ENCODE results near the gene PLCL1.

- TF ChIP-seq SUZ12 (IDR thresholded peaks at IDR 0.05), result no peak
- TF ChIP-seq LEF1 (IDR thresholded peaks at IDR 0.05; ENCODE audit: borderline replicate concordance), result no peak
- no peak for TF ChIP-seq HDGF (IDR thresholded peaks at IDR 0.05; ENCODE audit: borderline replicate concordance)
- no peak for TF ChIP-seq SP1 (IDR thresholded peaks at IDR 0.05)
- TF ChIP-seq ARNT (IDR thresholded peaks at IDR 0.05), result no peak
These were observed 62.1 kb downstream of the PLCL1 start for GRCh38 chr2:197866455-197866854.
